ENCODE measurements around the gene DDX25. TPM values are rescaled to one million over a fixed set of nuclear protein-coding genes. Genes with fewer than 3 reads are reported as not detected.

DDX25 gene
- total and polyA plus RNA-seq, 2 of the 8 experiments (the other 6 are each of a cell fraction or from before 2014, with no cell fraction given), result 17.6 to 17.9 TPM

- TF ChIP-seq, protein P1, sequence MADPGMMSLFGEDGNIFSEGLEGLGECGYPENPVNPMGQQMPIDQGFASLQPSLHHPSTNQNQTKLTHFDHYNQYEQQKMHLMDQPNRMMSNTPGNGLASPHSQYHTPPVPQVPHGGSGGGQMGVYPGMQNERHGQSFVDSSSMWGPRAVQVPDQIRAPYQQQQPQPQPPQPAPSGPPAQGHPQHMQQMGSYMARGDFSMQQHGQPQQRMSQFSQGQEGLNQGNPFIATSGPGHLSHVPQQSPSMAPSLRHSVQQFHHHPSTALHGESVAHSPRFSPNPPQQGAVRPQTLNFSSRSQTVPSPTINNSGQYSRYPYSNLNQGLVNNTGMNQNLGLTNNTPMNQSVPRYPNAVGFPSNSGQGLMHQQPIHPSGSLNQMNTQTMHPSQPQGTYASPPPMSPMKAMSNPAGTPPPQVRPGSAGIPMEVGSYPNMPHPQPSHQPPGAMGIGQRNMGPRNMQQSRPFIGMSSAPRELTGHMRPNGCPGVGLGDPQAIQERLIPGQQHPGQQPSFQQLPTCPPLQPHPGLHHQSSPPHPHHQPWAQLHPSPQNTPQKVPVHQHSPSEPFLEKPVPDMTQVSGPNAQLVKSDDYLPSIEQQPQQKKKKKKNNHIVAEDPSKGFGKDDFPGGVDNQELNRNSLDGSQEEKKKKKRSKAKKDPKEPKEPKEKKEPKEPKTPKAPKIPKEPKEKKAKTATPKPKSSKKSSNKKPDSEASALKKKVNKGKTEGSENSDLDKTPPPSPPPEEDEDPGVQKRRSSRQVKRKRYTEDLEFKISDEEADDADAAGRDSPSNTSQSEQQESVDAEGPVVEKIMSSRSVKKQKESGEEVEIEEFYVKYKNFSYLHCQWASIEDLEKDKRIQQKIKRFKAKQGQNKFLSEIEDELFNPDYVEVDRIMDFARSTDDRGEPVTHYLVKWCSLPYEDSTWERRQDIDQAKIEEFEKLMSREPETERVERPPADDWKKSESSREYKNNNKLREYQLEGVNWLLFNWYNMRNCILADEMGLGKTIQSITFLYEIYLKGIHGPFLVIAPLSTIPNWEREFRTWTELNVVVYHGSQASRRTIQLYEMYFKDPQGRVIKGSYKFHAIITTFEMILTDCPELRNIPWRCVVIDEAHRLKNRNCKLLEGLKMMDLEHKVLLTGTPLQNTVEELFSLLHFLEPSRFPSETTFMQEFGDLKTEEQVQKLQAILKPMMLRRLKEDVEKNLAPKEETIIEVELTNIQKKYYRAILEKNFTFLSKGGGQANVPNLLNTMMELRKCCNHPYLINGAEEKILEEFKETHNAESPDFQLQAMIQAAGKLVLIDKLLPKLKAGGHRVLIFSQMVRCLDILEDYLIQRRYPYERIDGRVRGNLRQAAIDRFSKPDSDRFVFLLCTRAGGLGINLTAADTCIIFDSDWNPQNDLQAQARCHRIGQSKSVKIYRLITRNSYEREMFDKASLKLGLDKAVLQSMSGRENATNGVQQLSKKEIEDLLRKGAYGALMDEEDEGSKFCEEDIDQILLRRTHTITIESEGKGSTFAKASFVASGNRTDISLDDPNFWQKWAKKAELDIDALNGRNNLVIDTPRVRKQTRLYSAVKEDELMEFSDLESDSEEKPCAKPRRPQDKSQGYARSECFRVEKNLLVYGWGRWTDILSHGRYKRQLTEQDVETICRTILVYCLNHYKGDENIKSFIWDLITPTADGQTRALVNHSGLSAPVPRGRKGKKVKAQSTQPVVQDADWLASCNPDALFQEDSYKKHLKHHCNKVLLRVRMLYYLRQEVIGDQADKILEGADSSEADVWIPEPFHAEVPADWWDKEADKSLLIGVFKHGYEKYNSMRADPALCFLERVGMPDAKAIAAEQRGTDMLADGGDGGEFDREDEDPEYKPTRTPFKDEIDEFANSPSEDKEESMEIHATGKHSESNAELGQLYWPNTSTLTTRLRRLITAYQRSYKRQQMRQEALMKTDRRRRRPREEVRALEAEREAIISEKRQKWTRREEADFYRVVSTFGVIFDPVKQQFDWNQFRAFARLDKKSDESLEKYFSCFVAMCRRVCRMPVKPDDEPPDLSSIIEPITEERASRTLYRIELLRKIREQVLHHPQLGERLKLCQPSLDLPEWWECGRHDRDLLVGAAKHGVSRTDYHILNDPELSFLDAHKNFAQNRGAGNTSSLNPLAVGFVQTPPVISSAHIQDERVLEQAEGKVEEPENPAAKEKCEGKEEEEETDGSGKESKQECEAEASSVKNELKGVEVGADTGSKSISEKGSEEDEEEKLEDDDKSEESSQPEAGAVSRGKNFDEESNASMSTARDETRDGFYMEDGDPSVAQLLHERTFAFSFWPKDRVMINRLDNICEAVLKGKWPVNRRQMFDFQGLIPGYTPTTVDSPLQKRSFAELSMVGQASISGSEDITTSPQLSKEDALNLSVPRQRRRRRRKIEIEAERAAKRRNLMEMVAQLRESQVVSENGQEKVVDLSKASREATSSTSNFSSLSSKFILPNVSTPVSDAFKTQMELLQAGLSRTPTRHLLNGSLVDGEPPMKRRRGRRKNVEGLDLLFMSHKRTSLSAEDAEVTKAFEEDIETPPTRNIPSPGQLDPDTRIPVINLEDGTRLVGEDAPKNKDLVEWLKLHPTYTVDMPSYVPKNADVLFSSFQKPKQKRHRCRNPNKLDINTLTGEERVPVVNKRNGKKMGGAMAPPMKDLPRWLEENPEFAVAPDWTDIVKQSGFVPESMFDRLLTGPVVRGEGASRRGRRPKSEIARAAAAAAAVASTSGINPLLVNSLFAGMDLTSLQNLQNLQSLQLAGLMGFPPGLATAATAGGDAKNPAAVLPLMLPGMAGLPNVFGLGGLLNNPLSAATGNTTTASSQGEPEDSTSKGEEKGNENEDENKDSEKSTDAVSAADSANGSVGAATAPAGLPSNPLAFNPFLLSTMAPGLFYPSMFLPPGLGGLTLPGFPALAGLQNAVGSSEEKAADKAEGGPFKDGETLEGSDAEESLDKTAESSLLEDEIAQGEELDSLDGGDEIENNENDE (IDR thresholded peaks at IDR 0.05; ENCODE audit: insufficient replicate concordance, low read length), result no peak
- TF ChIP-seq GTF2F1 (IDR thresholded peaks at IDR 0.05; ENCODE audit: borderline replicate concordance, low read depth, low read length) (no peak), RNF2 (IDR thresholded peaks at IDR 0.05; ENCODE audit: borderline replicate concordance, low read depth, low read length, missing control alignments, poor library complexity, severe bottlenecking) (no peak), SP1 (IDR thresholded peaks at IDR 0.05; ENCODE audit: low read depth, low read length) (no peak), POLR2A (IDR thresholded peaks at IDR 0.05; ENCODE audit: control extremely low read depth in 1 of 2, low read depth in 2 of 2, low read length in 2 of 2) (no peak), FOSL1 (IDR thresholded peaks at IDR 0.05; ENCODE audit: insufficient read depth, low read depth, low read length) (no peak), TAF1 (IDR thresholded peaks at IDR 0.05; ENCODE audit: low read depth, low read length) (no peak), BACH1 (IDR thresholded peaks at IDR 0.05; ENCODE audit: low read length) (no peak)
- TF ChIP-seq, protein P2, sequence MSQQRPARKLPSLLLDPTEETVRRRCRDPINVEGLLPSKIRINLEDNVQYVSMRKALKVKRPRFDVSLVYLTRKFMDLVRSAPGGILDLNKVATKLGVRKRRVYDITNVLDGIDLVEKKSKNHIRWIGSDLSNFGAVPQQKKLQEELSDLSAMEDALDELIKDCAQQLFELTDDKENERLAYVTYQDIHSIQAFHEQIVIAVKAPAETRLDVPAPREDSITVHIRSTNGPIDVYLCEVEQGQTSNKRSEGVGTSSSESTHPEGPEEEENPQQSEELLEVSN (IDR thresholded peaks at IDR 0.05), result no peak
These were observed 32.2 kb upstream of the DDX25 start (continued) for GRCh38 chr11:125872138-125872491.
